Heart left ventricle (tissue), 16 donors: ENCODE results near the gene P4HB. TPM values are rescaled to one million over a fixed set of nuclear protein-coding genes. Genes with fewer than 3 reads are reported as not detected.

Experiments used
- ATAC-seq, 4 donors: fragments of 200-7000 bp; cut with Tn5 transposase; one replicate each; pipeline ENCODE4 v1.9.1; 2020 to 2022; ENCODE audit warnings: moderate library complexity in 4 of 4, mild to moderate bottlenecking in 3 of 4, moderate number of reproducible peaks in 1 of 4
- DNase-seq, 5 donors: peaks; one replicate each; pipeline ENCODE4 v3.0.0-alpha.2; 2020
- H3K27ac ChIP-seq, 12 donors: fragments of 200-600 bp; sonication (generic) in 4 of 12; one replicate each; pipeline versions ENCODE4 v1.5.0 to v1.8.0; 2016 to 2022; ENCODE audit warnings: mild to moderate bottlenecking in 2 of 12
- H3K27me3 ChIP-seq, 9 donors: fragments of 200-600 bp; sonication (generic) in 2 of 9; one replicate each; pipeline versions ENCODE4 v1.5.1 to v1.8.0; 2016 to 2022; ENCODE audit warnings: mild to moderate bottlenecking in 3 of 9
- H3K36me3 ChIP-seq, 9 donors: fragments of 200-600 bp; sonication (generic) in 2 of 9; one replicate each; pipeline versions ENCODE4 v1.5.0 to v1.8.0; 2018 to 2022; ENCODE audit warnings: mild to moderate bottlenecking in 2 of 9
- H3K4me1 ChIP-seq, 12 donors: fragments of 200-600 bp; sonication (generic) in 4 of 12; one replicate each; pipeline versions ENCODE4 v1.5.0 to v1.8.0; 2016 to 2022; ENCODE audit warnings: mild to moderate bottlenecking in 3 of 12
- H3K4me3 ChIP-seq, 12 donors: fragments of 200-600 bp; sonication (generic) in 4 of 12; one replicate each; pipeline versions ENCODE4 v1.5.0 to v1.8.0; 2017 to 2022; ENCODE audit warnings: mild to moderate bottlenecking in 9 of 12, moderate library complexity in 4 of 12
- H3K9me3 ChIP-seq, 12 donors: fragments of 200-600 bp; sonication (generic) in 4 of 12; one replicate each; pipeline versions ENCODE4 v1.5.0 to v1.8.0; 2016 to 2022; ENCODE audit warnings: mild to moderate bottlenecking in 1 of 12
- POLR2A ChIP-seq, 2 donors: fragments of 450-650 bp; IDR thresholded peaks; one replicate each; pipeline ENCODE4 v1.6.1; 2017; ENCODE audit warnings: antibody characterized with exemption in 2 of 2, mild to moderate bottlenecking in 2 of 2, moderate library complexity in 2 of 2
- WGBS, 4 donors: extraction: QIAGEN DNeasy Blood & Tissue Kit in 2 of 4; methylation state at CpG; one replicate each; pipeline versions ENCODE4 v1.1.5 to v1.1.7; 2013 to 2018; 5-methylcytosine and 5-hydroxymethylcytosine counted together
- intact Hi-C, 10 donors: fragments of 100-400 bp; cut with DNase I; formaldehyde crosslinking; loops; one replicate each; pipeline versions ENCODE4 v1.11.1 to v1.14.2; 2022
- polyA plus RNA-seq, 2 donors: library from polyadenylated mRNA; stranded (reverse); fragments of 200-250 nt; gene quantifications; one replicate each; pipeline ENCODE4 v1.2.3, GENCODE V29; 2013
- total RNA-seq, 9 donors: library from RNA; depleted of rRNA in 2 of 9; stranded (reverse); fragments of >200 nt in 2 of 9; fragmentation: NEBNext Ultra II Directional in 3 of 9; extraction: Animal tissue kit (Norgen Biotek cat#: 25700) in 3 of 9; gene quantifications; one replicate each; pipeline versions ENCODE4 v1.1.0 to v1.2.4, GENCODE V29; 2016 to 2023
- TF ChIP-seq, protein P1 (sequence below), 12 donors: fragments of 200-600 bp; sonication (generic) in 4 of 12; IDR thresholded peaks; one replicate each; pipeline versions ENCODE4 v1.5.0 to v1.8.0; 2018 to 2022; ENCODE audit warnings: antibody characterized with exemption in 12 of 12, mild to moderate bottlenecking in 5 of 12
- donor health status: ischemic (EF 13 %, LVEDD 7.1; RV severe dilation, severe dysfunction).
- donor health status: healthy with polysubstance abuse.
- donor health status: DM: no; HTN: yes; CAD: no.
- donor health status: DM: no; HTN: no; CAD: no.
- donor health status: ischemic (EF 25% LVEDD 6.9; RV normal size, moderate dysfunction).
- donor health status: ischemic (EF 25% LVEDD 5.7; RV mildly dilated, moderate dysfunction).
- donor health status: healthy.
- donor health status: DM: yes; HTN: yes; CAD: no.
- donor health status: ischemic (EF 35%, LVEDD 5.7; RV mildly dilated, moderate dysfunction).
- donor health status: nonischemic (EF 11% LVEDD 7.7; RV severe dilation, severe dysfunction).
- donor health status: DM: yes; HTN: yes; CAD: no.
- donor health status: PGD.
- donor health status: ischemic (EF 29% LVEDD 5.4; RV normal size, mild dysfunction).
- donor health status: nonischemic (EF 23%, LVEDD 6.1; RV moderate dilation, normal function).

P4HB gene
- total and polyA plus RNA-seq, 11 donors = 246 to 763 (median 374) TPM

DNA sequence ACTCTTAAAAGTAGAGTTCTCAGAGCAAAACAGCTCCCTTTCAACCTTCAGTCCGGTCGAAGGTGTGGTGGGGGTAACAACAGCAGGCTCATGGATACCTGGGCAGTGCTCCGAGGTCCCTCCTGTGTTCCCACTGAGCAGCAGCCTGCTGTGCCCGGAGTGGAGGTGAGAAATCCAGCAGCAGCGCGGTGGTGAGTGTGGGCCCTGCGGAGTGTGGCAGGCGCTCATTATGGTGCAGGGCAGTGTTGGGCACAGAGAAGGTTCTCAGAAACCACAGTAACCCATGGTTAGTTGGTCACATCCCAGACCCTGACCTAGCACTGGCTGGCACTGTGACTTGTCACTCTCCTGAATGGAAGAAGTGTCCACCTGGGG, 5.0 kb upstream of the P4HB start:
- intact Hi-C loops = loop anchor here in 2 of 10 donors (10.0 kb wide), 2 partner anchors 159 to 351 kb away; partner anchors contain the start of genes ACTG1 (in 1 of the 2), CENPX (in 1 of the 2) and LRRC45 (in 1 of the 2)
- ATAC-seq = no peak
- Histone ChIP-seq H3K4me1 (peaks cover 4 to 73% (median 61%) of the 10 kb centered on the region in 12 donors), H3K9me3 (no peaks in the 10 kb centered on the region), H3K27ac (peak overlapping the region in 3 of 12 donors; percentile 26 to 71 (median 43)), H3K4me3 (no peak overlapping the region), H3K36me3 (peaks cover 0 to 51% (median 22%) of the 10 kb centered on the region in 9 donors), H3K27me3 (no peaks in the 10 kb centered on the region)
- TF ChIP-seq, protein P1, sequence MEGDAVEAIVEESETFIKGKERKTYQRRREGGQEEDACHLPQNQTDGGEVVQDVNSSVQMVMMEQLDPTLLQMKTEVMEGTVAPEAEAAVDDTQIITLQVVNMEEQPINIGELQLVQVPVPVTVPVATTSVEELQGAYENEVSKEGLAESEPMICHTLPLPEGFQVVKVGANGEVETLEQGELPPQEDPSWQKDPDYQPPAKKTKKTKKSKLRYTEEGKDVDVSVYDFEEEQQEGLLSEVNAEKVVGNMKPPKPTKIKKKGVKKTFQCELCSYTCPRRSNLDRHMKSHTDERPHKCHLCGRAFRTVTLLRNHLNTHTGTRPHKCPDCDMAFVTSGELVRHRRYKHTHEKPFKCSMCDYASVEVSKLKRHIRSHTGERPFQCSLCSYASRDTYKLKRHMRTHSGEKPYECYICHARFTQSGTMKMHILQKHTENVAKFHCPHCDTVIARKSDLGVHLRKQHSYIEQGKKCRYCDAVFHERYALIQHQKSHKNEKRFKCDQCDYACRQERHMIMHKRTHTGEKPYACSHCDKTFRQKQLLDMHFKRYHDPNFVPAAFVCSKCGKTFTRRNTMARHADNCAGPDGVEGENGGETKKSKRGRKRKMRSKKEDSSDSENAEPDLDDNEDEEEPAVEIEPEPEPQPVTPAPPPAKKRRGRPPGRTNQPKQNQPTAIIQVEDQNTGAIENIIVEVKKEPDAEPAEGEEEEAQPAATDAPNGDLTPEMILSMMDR (IDR thresholded peaks at IDR 0.05) = no peak
- TF ChIP-seq POLR2A (IDR thresholded peaks at IDR 0.05) = no peak
- 92 to 96% (median 94%) methylated on average over 2 to 8 of the region's 8 CpGs for WGBS, 4 donors
- DNase-seq = no peak

DNA sequence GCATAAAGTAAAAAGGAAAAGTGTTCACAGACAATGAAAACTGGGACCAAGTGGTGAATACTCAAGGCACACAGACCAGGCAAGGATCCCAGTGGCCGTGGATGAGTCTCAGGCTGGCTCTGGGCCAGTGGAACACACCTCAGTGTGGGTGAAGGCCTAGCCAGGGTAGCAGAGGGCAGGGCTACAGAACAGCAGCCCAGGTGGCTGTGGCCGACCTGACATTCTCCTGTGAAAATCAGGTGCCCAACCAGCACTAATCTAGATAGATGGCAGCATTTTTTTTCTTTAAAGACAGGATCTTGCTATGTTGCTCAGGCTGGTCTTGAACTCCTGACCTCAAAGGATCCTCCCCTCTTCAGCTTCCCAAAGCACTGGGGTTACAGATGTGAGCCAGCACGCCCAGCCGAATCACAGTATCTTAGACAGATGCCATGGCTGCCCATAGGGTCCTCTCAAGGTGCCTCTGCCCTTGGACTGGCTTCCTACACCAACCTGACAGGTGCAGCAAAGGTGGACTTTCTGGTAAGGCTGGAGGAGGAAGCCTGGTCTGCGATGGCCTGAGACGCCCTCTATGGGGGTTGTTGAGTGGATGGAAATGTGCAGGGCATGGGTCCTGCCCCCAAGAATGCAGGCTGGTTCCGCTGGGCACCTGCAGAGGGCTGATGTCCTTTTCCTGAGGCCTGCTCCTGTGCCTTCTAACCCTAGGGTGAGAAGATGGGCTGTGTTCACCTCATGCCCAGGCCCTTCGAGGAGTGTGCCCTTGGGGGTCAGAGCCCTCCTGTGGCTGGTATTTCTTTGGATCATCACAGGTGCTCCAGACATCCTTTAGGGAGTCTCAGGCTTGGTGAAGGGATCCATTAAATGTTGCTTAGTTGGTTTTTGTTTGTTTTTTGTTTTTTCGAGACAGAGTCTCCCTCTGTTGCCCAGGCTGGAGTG, 3.8 kb upstream of the P4HB start:
- intact Hi-C loops = loop anchor here in 2 of 10 donors (10.0 kb wide), 2 partner anchors 161 to 349 kb away; partner anchors contain the start of genes ACTG1 (in 1 of the 2), CENPX (in 1 of the 2) and LRRC45 (in 1 of the 2)
- Histone ChIP-seq H3K4me3 (no peak overlapping the region), H3K36me3 (peaks cover 0 to 40% (median 16%) of the 10 kb centered on the region in 9 donors), H3K4me1 (peaks cover 4 to 67% (median 55%) of the 10 kb centered on the region in 12 donors), H3K9me3 (no peaks in the 10 kb centered on the region), H3K27me3 (no peaks in the 10 kb centered on the region), H3K27ac (peak overlapping the region in 1 of 12 donors; percentile 2)
- WGBS, 4 donors = 73 to 81% (median 79%) methylated on average over 8 to 9 of the region's 9 CpGs
- no peak for DNase-seq
- no peak for TF ChIP-seq POLR2A (IDR thresholded peaks at IDR 0.05)
- TF ChIP-seq, protein P1 (IDR thresholded peaks at IDR 0.05) = no peak
- ATAC-seq = no peak

DNA sequence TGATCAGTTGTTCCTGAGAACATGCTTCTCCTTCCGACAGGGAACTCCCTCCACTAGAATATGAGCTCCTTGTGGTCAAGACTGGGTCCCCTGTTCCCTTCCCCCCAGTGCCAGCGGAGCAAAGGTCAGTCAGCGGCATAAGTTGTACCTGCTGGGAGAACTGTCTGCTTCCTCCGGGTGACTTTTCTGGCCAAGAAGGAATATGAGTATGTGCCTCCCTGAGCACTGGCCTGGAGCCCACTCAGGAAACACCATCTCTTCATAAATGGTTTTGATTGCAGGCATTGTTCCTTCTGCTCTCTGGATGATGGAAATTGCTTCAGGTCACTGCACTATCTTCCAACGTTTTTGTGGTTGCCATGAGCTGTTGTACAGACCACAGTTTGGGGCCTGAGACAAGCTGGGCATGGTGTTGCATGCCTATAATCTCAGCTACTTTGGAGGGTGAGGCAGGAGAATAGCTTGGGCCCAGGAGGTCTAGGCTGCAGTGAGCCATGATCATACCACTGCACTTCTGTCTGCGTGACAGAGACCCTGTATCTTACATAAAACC, 2.9 kb upstream of the P4HB start:
- H3K27me3 ChIP-seq = no peaks in the 10 kb centered on the region
- intact Hi-C loops = loop anchor here in 2 of 10 donors (10.0 kb wide), 2 partner anchors 162 to 348 kb away; partner anchors contain the start of genes ACTG1 (in 1 of the 2), CENPX (in 1 of the 2) and LRRC45 (in 1 of the 2)
- TF ChIP-seq, protein P1 (IDR thresholded peaks at IDR 0.05) = no peak
- TF ChIP-seq POLR2A (IDR thresholded peaks at IDR 0.05) = no peak
- peak overlapping the region in 2 of 12 donors; percentile 11 to 95 for H3K27ac ChIP-seq
- no peaks in the 10 kb centered on the region for H3K9me3 ChIP-seq
- H3K4me3 ChIP-seq = no peak overlapping the region
- DNase-seq (no peak), ATAC-seq (no peak)
- WGBS, 4 donors = 77 to 81% (median 79%) methylated on average over 6 of the region's 6 CpGs
- peaks cover 11 to 67% (median 56%) of the 10 kb centered on the region in 12 donors for H3K4me1 ChIP-seq
- H3K36me3 ChIP-seq = peaks cover 0 to 40% (median 15%) of the 10 kb centered on the region in 9 donors
